Activated T-helper 1 cell treated with anti-CD3 and anti-CD28 coated beads, Interleukin-2, amount 50 U/mL, for 16 hours (primary cell): ENCODE results near the gene KLHL29.

Source experiments
- DNase-seq, 2 donors: peaks; one replicate each; pipeline ENCODE4 v3.0.0-alpha.2; 2020; ENCODE audit warnings: low read depth in 1 of 2, low spot score in 1 of 2

KLHL29 gene

DNA sequence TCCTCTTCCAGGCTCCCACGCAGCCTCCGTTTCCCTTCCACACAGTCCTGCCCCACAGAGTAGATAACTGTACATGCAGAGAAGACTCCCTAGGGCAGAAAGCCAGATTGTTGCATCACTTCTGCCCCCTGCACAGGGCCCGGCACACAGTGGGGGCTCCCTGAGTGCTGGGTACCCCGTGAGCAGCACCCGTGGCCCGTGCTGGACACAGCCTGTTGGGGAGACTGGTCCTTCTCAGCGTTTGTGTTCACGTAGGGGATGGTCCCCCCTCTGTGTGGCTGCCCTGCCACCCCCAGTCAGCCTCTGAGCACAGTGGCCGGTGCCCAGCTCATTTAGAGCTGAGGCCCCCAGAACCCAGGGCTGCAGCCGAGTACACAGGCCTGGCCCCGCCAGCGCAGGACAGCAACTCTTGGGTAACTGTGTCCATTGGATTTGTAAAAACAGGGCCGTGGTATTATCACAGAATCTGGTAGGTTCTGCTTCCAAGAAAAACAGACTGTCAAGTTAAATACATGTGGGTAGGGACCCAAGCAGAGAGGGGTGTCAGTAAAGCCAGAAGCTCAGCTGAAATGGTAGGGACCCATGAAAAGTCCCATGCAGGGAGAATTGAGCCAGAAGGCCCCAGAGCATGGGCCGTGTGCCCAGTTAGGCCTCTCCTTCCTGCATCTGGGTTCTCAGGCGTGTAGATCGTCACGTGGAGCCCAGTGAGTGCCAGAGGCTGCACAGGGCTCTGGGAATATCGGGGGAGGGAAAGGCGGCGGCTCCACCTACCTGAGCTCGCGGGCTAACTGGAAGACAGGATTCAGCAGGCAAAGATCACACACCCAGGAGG is 284.6 kb downstream of the KLHL29 start:
- DNase-seq = no peak

DNA sequence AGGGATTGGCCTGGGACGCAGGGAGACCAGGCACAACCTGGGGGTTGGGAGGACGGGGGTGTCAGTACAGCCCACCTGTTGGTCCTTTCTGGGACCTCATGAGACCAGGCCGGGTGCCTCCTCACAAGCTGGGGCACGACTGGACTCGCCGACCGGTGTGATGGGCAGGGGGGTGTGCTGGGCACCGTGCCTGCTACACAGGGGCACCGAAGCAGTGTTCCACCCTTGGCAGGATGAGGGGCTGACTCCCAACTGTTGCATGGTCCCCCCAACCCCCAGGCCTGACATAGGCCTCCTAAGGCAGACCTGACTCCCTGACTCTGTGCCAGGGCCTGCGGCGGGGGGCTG is 285.2 kb downstream of the KLHL29 start:
- DNase-seq = no peak

DNA sequence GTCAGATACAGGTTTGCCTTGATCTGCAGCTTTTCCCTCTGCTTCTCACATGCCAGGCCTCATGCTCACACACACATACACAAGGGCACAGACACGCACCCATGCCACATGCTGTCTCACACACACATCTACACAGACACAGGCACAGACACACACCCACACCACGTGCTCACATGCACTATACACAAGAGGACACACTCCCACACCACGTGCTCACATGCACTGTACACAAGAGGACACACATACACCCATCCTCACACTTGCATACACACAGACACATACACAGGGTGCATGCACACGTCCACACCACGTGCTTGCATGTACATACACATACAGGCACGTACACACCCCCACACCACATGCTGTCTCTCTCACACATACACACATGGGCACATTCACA is 288.1 kb downstream of the KLHL29 start:
- DNase-seq = no peak

DNA sequence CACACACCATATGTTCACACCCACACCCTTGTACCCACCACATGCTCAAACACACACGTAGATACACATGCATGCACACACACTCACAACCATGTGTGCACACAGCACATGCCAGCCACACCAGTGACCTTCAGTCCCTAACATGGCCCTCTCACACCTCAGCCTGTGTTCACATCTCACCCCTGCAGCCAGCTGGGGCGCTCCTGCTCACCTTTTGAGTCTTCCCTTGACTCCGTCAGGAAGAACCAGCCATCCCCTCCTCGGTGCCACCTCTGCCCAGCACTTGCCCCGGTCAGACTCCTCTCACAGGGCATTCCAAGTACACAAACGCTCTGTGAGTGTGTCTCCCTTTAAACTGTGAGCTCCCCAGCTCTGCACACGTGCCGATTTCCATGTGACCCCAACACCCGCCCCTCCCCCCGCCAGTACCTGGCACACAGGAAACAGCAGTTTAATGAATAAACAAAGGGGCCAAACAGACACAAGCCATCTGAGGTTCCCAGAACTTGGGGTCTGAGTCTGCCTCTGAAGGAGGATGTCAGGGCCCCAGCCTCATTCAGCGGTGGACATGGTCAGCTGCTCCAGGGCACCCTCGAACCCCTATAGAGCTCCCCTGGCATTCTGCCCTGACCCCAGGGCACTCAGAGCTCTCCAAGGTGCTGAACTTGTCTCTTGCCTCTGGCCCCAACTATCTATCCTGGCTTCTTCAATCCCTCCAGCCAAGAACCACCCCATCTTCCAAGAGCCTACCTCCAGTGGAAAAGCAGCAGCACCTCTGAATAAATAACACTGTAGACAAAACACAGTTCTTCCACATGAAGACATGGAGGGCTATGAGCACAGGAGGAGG is 289.1 kb downstream of the KLHL29 start:
- no peak for DNase-seq

DNA sequence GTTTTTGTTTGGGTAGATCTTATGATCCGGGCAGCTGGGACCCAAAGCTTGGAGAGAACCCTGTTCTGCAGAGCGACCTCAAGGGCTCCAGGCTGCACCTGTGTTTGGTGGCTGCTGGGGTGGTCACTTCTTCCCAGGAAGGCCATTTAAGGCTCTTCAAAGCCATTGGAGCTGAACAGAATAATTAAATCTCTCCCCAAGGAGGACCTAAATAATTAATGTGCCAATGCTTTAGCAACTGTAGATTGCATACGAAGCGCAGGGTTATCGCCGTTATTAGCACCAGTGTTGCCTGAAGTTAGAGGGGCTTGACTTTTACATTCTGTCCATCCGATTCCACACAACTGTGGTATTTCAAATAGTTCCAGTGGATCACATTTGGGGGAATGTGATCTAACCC is 290.5 kb downstream of the KLHL29 start:
- DNase-seq = no peak

DNA sequence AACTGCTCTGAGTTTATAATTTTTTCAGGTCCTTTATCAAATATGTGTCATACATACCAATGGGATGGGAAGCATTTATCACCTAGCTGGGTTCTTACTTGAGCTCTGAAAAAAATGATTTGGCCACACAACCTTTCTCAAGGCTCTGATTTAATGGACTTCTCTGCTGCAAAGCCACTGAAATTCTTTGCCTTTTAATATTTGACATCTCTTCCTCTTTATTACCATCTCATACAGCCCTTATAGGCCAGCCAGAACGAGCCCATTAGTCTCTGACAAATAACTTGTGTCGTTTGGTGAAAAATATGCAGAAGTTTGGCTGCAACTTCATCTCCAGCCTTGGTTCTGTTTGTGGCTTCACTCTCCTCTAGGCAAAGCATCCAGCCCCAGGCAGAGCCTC is 292.9 kb downstream of the KLHL29 start:
- DNase-seq = no peak

DNA sequence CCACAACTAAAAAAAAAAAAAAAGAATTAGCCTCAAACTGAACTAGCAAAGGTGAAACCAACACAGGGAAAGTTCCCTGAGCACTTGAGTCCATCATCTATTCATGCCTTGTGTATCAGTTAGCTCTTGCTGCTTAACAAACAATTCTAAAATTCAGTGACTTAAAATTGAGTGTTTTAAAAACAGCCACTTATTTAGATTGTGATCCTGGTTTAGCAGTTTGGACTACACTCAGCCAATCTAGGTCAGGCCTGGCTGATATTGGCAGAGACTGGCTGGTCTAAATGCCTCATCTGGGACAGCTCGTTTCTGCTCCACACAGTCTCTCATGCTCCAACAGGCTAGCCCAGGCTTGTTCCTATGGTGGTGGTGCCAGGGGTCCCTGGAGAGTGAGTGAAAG is 294.1 kb downstream of the KLHL29 start:
- no peak for DNase-seq

DNA sequence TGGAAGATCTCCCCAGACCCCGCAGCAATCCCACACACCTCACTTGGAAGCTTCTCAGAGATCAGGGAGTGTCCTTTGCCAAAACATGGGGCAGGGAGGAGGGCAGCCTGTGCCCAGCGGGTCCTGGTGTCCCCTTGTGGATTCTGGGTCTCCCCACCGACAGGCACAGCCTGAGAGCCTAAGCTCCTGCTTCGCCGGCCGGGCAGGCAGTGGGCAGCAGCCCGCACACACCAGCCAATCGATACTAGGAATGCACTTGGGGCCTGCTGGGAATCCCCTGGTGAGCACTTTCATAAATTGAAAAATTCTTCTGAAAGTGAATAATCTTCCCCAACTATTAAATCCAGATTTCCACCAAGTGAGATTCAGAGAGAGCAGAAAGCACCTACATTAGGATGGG is 296.0 kb downstream of the KLHL29 start:
- no peak for DNase-seq

DNA sequence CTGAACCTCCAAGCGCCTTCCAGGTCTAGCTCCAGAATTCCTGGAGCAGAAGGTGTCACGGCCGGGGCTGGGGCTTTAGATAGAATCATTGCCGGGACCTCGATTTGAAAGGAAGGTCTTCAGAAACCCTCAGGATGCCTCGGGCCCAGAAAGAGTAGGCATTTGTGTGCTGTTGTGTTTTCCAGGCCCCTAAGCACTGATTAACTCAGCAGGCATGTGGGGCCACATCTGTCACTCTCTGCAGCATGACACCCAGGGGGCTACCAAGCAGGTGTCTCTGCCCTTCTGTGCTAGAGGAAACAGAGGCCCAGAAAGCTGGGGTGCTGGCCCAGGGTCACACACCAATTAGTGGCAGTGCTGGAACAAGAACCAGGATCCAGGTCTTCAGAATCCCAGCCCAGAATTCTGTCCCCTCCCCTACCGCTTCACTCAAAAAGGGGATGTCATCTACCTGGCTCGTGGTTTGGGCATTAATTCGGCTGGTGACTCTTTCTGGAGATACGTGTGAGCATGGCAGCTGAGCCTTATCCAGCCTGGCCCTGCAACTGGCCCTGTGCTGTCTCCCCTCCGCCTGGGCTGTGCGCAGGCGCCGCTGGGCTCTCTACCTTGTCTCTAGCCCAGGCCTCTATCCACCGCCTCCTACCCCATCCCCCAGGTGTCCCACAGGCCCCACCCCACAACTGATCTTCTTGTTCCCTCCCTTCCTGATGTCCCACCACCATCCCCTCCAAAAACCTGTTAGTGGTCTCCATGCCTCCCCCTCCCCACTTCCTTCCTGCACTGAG is 296.6 kb downstream of the KLHL29 start:
- no peak for DNase-seq

DNA sequence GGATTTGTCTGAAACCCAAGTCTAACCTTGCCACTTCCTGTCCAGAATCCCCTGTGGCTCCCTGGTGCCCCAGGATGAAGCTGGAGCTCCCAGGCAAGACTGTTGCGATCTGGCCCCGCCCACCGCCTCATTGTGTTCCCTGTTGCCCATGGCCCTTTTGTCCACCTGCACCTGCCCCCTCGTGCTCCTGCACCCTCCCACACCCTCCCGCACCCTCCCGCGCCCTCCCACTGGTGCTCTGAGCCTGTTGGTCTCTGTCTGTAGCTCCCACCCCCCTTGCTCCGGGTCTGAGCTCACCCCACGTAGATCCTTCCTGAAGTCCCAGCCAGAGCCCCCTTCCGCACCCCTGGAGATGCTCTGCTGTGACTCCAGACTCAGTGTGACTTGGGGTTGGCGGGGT is 297.5 kb downstream of the KLHL29 start:
- DNase-seq = no peak

DNA sequence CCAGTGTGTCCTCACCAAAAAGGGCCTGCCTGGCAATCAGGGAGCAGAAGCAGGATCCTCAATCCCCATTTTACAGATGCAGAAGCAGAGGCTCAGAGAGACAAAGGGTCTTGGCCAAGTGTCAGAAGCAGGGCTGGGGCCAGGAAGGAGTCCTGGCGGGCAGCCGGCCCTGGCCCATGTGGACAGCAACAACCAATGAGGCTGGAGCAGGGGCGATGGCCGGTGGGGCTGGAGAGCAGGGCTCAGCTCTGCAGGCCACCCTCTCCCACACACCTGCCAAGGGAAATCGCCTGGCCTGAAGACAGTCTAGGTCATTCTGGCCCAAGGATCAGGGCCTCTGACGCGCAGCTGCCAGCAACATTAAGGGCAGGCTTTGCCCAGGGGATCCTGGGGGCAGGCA is 298.0 kb downstream of the KLHL29 start:
- DNase-seq = no peak

DNA sequence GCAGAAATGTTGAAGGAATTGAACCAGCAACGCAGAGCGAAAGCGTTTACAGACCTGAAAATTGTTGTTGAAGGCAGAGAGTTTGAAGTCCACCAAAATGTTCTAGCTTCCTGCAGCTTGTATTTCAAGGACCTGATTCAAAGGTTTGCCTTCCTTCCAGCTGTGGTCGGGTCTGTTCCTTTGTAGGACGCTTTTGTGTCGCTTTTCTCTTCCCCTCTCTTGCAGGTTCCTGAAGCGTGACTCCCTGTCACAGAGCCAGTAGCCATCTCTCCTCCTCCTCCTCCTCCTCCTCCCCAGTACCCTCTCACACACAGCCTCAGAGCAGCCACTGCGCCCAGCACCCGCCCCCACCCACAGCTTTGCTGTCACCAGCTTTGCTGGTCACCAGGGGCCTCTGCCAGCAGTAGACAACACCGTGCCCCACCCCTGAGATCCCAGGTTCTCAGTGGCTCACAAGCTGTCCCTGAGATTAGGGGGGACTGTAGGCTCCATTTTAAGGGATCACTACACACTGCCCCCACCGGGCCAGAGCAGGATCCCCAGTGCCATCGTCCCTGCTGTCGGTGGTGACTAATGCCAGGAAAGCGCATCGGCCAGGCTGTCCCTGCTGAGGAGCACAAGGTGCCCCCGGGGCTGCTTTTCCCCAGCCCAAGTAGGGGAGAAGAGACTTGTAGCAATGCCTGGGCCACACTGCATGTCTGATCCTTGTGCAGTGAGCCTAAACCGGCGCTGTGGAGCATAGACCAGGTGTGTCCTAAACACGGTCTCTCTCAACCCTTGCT is 299.6 kb downstream of the KLHL29 start:
- no peak for DNase-seq

DNA sequence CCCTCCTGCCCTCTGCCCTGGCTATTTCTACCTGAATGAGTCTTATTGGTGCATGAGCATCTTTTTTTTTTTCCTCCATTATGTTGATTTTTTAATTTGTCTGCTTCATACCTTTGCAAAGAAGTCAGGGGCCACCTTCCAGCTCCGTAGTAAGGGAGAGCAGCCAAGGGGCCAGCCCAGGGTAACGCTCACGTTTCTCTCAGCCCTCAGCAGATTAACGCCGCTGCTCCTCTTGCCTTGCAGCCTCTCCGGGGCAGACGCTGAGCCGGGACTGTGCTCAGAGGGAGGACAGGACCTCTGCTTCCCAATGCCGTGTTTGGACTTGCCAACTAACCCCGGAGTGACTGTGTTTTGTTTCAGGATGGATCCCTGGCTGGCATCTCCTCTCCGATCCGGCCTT is 300.2 kb downstream of the KLHL29 start:
- DNase-seq = no peak

DNA sequence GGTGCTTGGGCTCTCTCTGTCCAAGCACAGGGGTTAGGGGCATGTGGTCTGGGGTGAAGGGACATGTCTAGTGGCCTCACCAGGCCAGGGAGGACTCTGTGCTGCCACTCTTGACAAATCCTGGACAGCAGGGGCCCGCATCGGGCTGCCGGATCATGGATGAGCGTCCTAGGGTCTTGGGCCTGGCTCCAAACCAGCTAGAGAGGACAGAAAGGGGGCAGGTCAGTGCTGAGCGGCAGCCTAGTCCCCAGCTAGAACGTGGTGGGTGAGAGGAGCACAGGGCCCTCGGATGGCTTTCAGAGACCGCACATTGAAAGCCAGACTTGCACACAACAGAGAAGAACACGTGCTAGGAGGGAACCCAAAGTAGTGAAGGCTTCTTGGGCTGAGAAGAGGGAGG is 300.7 kb downstream of the KLHL29 start:
- DNase-seq = no peak

DNA sequence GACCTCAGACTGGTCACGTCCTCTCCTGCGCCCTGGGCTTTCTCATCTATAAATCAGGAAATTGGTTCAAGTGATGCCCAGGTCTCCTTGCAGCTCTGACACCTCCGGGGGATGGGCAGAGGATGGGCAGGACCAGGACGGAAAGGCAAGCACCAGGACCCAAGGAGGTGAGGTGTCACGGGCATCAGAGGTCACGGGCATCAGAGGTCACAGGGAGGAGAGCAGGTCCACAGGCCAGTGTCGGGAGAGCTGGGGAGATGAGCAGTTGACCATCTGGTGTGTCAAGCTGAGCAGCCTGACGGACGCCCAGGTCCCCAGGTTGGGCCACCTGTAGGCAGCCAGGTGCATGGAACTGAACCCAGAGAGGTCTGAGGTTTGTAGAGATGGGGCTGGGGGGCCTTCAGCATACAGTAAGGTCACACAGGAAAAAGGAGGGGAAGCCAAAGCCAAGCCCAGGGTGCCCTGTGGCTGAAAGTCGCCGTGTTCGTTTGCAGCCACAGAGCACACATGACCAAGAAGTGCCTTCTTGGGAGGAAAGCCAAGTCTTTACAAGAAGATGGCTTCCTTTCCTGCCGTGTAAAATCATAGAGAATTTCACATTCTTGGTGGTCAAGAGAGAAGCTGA is 301.5 kb downstream of the KLHL29 start:
- DNase-seq = no peak

DNA sequence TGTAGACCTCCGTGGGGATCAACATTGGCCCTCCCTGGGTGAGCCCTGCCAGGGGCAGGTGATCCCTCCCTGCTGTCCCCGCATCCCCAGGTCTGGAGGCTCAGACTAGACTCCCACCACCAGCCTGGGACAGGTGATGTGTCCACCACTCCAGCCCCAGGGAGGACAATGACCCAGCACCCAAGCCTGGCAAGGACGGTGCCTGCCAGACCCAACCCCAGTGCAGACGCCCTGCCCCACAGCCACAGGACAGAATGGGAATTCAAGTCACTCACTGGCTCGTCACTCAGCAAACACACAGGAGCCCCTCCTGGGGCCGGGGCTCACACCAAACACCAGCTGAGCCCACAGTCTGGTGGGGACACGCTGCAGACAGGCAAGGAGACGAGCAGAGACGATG is 302.2 kb downstream of the KLHL29 start:
- DNase-seq = no peak

DNA sequence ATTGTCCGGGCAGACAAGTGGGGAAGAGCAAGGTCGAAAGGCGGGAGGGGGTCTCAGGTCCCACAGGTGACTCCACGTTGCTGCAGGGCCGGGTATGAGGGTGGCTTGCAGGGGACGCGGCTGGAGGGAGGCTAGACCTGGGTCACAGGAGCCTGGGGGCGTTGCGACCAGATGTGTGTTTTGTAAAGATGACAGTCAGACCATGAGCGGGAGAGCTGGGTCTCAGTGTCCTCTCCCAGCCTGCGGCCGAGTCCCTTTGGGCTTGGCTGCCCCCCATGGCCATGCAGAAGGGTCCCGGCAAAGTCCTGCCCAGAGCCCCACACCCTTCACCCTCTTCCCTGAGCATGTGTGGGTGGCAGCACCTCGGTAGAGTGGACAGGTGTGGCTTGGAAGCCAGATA is 302.7 kb downstream of the KLHL29 start:
- DNase-seq = no peak

DNA sequence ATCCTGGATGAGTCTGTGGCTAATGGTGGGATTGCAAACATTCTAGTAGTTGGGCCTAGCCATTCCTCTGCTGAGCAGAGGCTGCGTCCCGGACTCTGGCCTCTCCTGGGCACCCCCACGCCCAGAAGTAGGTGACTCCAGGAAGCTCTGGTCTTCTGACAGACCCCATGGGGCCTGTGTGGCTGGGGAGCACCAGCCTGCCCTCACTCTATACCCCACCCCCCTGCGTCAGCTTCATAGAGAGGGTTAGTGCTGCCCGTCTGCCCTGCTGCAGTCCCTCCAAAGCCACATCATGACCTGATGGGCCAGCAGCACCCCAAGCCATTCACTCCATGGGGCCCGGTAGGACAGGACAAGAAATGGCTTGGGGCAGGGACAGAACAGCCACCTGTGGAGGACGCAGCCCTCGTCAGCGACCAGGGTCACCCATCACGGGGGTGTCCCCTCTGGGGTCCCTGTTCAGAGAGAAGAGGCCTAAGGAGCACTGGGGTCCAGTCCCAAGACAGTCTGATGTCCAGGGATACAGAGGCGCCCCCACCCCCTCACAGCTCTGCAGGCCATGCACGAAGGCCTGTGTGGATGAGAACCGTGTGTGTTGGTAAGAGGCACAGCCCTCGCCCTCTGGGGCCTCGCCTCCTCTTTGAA is 303.6 kb downstream of the KLHL29 start:
- DNase-seq = no peak

DNA sequence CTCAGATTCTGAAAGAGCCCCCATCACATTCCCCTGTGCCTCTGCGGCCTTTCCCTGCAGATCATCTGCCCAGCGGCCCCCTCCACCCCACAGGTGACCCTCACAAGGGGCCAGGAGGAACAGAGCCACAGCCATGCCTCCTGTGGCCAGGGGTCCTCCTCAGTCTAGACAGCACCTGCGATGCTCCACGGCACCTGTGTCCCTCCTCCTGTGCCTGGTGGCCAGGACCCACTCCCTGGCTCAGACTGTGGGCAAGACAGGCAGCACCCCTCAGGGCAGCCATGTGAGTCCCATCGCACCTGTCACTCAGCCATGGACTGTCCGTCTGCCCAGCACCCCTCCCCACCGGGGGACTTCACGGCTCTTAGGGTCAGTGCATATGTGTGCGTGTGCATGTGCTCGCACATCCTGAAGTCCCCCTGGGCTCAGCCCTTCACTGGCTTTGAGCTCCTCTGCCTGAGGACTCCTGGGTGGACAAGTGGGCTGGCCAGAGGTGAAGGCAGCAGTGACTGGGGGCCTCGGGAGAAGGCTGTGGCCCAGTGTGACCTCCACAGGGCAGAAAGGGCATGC is 304.2 kb downstream of the KLHL29 start:
- no peak for DNase-seq

DNA sequence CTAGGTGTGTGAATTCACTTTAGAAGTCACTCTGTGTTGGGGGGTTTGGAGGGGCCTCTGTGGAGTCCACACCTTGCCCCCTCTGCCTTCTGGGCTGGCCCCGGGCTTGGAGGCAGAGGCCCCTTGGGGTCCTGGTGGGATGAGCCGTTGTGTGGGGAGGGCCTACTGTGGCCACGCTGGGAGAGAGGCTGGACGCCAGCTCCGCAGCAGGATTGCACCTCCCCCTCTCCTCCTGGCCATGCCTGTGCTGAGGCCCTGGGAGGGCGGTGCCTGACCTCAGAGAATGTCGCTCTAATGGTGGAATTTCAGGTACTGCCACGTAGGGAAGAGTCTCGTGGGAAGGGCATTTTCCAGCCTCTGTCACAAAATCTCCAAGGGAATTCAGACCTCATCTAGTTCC is 304.9 kb downstream of the KLHL29 start:
- no peak for DNase-seq
